Measurements from ENCODE around the gene ERP44.

Gene ERP44

GRCh38 chr9:100125236-100125635 is 26.4 kb upstream of the ERP44 start:
- H3K4me1 ChIP-seq (ENCODE audit: control insufficient read depth, insufficient read depth, low read length) = no peaks in the 10 kb centered on the region
- H3K4me3 ChIP-seq (ENCODE audit: low read length) = no peak overlapping the region
- H3K9ac ChIP-seq (ENCODE audit: low read length) = no peak overlapping the region
- no peaks in the 10 kb centered on the region for H3K36me3 ChIP-seq (ENCODE audit: control insufficient read depth, insufficient read depth, low read length)
- H3K27me3 ChIP-seq (ENCODE audit: control insufficient read depth, insufficient read depth, low read length) = no peaks in the 10 kb centered on the region
- H3K9me3 ChIP-seq (ENCODE audit: control insufficient read depth, low read length) = no peaks in the 10 kb centered on the region

- Histone ChIP-seq H3K4me1 (ENCODE audit: control insufficient read depth, insufficient read depth, low read length) (no peaks in the 10 kb centered on the region), H3K9me3 (ENCODE audit: control insufficient read depth, low read length) (no peaks in the 10 kb centered on the region), H3K4me3 (ENCODE audit: low read length) (no peak overlapping the region), H3K27me3 (ENCODE audit: control insufficient read depth, insufficient read depth, low read length) (no peaks in the 10 kb centered on the region), H3K9ac (ENCODE audit: low read length) (no peak overlapping the region), H3K36me3 (ENCODE audit: control insufficient read depth, insufficient read depth, low read length) (no peaks in the 10 kb centered on the region)
These were observed 21.5 kb upstream of the ERP44 start for GRCh38 chr9:100120286-100120685.

- H3K4me1 ChIP-seq (ENCODE audit: control insufficient read depth, insufficient read depth, low read length) = no peaks in the 10 kb centered on the region
- no peaks in the 10 kb centered on the region for H3K36me3 ChIP-seq (ENCODE audit: control insufficient read depth, insufficient read depth, low read length)
- no peak overlapping the region for H3K9ac ChIP-seq (ENCODE audit: low read length)
- H3K27me3 ChIP-seq (ENCODE audit: control insufficient read depth, insufficient read depth, low read length) = no peaks in the 10 kb centered on the region
- H3K9me3 ChIP-seq (ENCODE audit: control insufficient read depth, low read length) = no peaks in the 10 kb centered on the region
- no peak overlapping the region for H3K4me3 ChIP-seq (ENCODE audit: low read length)
These were observed 18.5 kb upstream of the ERP44 start for GRCh38 chr9:100117316-100117715.

- Histone ChIP-seq H3K9me3 (ENCODE audit: control insufficient read depth, low read length) (no peaks in the 10 kb centered on the region), H3K4me1 (ENCODE audit: control insufficient read depth, insufficient read depth, low read length) (no peaks in the 10 kb centered on the region), H3K9ac (ENCODE audit: low read length) (no peak overlapping the region), H3K36me3 (ENCODE audit: control insufficient read depth, insufficient read depth, low read length) (no peaks in the 10 kb centered on the region), H3K27me3 (ENCODE audit: control insufficient read depth, insufficient read depth, low read length) (no peaks in the 10 kb centered on the region), H3K4me3 (ENCODE audit: low read length) (no peak overlapping the region)
These were observed 14.0 kb upstream of the ERP44 start for GRCh38 chr9:100112677-100113336.

- Histone ChIP-seq H3K4me1 (ENCODE audit: control insufficient read depth, insufficient read depth, low read length) (no peaks in the 10 kb centered on the region), H3K4me3 (ENCODE audit: low read length) (no peak overlapping the region)
These were observed 12.4 kb upstream of the ERP44 start for GRCh38 chr9:100111235-100111634.

GRCh38 chr9:100108559-100108958 is 9.8 kb upstream of the ERP44 start:
- no peaks in the 10 kb centered on the region for H3K36me3 ChIP-seq (ENCODE audit: control insufficient read depth, insufficient read depth, low read length)
- H3K4me3 ChIP-seq (ENCODE audit: low read length) = no peak overlapping the region
- H3K27me3 ChIP-seq (ENCODE audit: control insufficient read depth, insufficient read depth, low read length) = no peaks in the 10 kb centered on the region
- H3K9me3 ChIP-seq (ENCODE audit: control insufficient read depth, low read length) = no peaks in the 10 kb centered on the region
- H3K4me1 ChIP-seq (ENCODE audit: control insufficient read depth, insufficient read depth, low read length) = no peaks in the 10 kb centered on the region
- H3K9ac ChIP-seq (ENCODE audit: low read length) = no peak overlapping the region

More at GRCh38 chr9:100111235-100111634, 12.4 kb upstream of the ERP44 start:
- Histone ChIP-seq H3K27me3 (ENCODE audit: control insufficient read depth, insufficient read depth, low read length) (no peaks in the 10 kb centered on the region), H3K36me3 (ENCODE audit: control insufficient read depth, insufficient read depth, low read length) (no peaks in the 10 kb centered on the region), H3K9me3 (ENCODE audit: control insufficient read depth, low read length) (no peaks in the 10 kb centered on the region), H3K9ac (ENCODE audit: low read length) (no peak overlapping the region)

GRCh38 chr9:100106616-100107015 is 7.8 kb upstream of the ERP44 start:
- Histone ChIP-seq H3K9me3 (ENCODE audit: control insufficient read depth, low read length) (no peaks in the 10 kb centered on the region), H3K27me3 (ENCODE audit: control insufficient read depth, insufficient read depth, low read length) (no peaks in the 10 kb centered on the region), H3K4me3 (ENCODE audit: low read length) (no peak overlapping the region), H3K9ac (ENCODE audit: low read length) (no peak overlapping the region), H3K4me1 (ENCODE audit: control insufficient read depth, insufficient read depth, low read length) (no peaks in the 10 kb centered on the region), H3K36me3 (ENCODE audit: control insufficient read depth, insufficient read depth, low read length) (no peaks in the 10 kb centered on the region)

- Histone ChIP-seq H3K9me3 (ENCODE audit: control insufficient read depth, low read length) (no peaks in the 10 kb centered on the region), H3K9ac (ENCODE audit: low read length) (no peak overlapping the region), H3K4me1 (ENCODE audit: control insufficient read depth, insufficient read depth, low read length) (no peaks in the 10 kb centered on the region), H3K36me3 (ENCODE audit: control insufficient read depth, insufficient read depth, low read length) (no peaks in the 10 kb centered on the region), H3K27me3 (ENCODE audit: control insufficient read depth, insufficient read depth, low read length) (no peaks in the 10 kb centered on the region), H3K4me3 (ENCODE audit: low read length) (no peak overlapping the region)
These were observed 7.1 kb upstream of the ERP44 start for GRCh38 chr9:100105861-100106260.

- Histone ChIP-seq H3K9ac (ENCODE audit: low read length) (no peak overlapping the region), H3K36me3 (ENCODE audit: control insufficient read depth, insufficient read depth, low read length) (no peaks in the 10 kb centered on the region), H3K27me3 (ENCODE audit: control insufficient read depth, insufficient read depth, low read length) (no peaks in the 10 kb centered on the region), H3K4me3 (ENCODE audit: low read length) (no peak overlapping the region), H3K9me3 (ENCODE audit: control insufficient read depth, low read length) (no peaks in the 10 kb centered on the region), H3K4me1 (ENCODE audit: control insufficient read depth, insufficient read depth, low read length) (peaks cover 8% of the 10 kb centered on the region)
These were observed 5.5 kb upstream of the ERP44 start for GRCh38 chr9:100104314-100104713.

GRCh38 chr9:100101608-100102007 is 2.8 kb upstream of the ERP44 start:
- Histone ChIP-seq H3K9me3 (ENCODE audit: control insufficient read depth, low read length) (no peaks in the 10 kb centered on the region), H3K27me3 (ENCODE audit: control insufficient read depth, insufficient read depth, low read length) (no peaks in the 10 kb centered on the region), H3K36me3 (ENCODE audit: control insufficient read depth, insufficient read depth, low read length) (no peaks in the 10 kb centered on the region), H3K9ac (ENCODE audit: low read length) (no peak overlapping the region), H3K4me3 (ENCODE audit: low read length) (no peak overlapping the region), H3K4me1 (ENCODE audit: control insufficient read depth, insufficient read depth, low read length) (peaks cover 20% of the 10 kb centered on the region)

GRCh38 chr9:100100146-100100667 is 1.4 kb upstream of the ERP44 start:
- H3K4me1 ChIP-seq (ENCODE audit: control insufficient read depth, insufficient read depth, low read length) = peaks cover 34% of the 10 kb centered on the region
- no peak overlapping the region for H3K4me3 ChIP-seq (ENCODE audit: low read length)
- no peaks in the 10 kb centered on the region for H3K36me3 ChIP-seq (ENCODE audit: control insufficient read depth, insufficient read depth, low read length)
- no peaks in the 10 kb centered on the region for H3K9me3 ChIP-seq (ENCODE audit: control insufficient read depth, low read length)
- peak overlapping the region; percentile 64 for H3K9ac ChIP-seq (ENCODE audit: low read length)
- no peaks in the 10 kb centered on the region for H3K27me3 ChIP-seq (ENCODE audit: control insufficient read depth, insufficient read depth, low read length)

- Histone ChIP-seq H3K4me1 (ENCODE audit: control insufficient read depth, insufficient read depth, low read length) (peaks cover 35% of the 10 kb centered on the region), H3K36me3 (ENCODE audit: control insufficient read depth, insufficient read depth, low read length) (no peaks in the 10 kb centered on the region), H3K27me3 (ENCODE audit: control insufficient read depth, insufficient read depth, low read length) (no peaks in the 10 kb centered on the region), H3K4me3 (ENCODE audit: low read length) (peak overlapping the region; percentile 99), H3K9me3 (ENCODE audit: control insufficient read depth, low read length) (no peaks in the 10 kb centered on the region), H3K9ac (ENCODE audit: low read length) (peak overlapping the region; percentile 64)
These were observed 882 bp upstream of the ERP44 start for GRCh38 chr9:100099722-100100042.
